ENCODE measurements around the gene PARG. TPM values are rescaled to one million over a fixed set of nuclear protein-coding genes. Genes with fewer than 3 reads are reported as not detected.
"Not testable (repeated sequence)": the region's sequence is repeated elsewhere in the genome, so short reads cannot be mapped to it uniquely, and the experiment has no call there.

Gene PARG
- polyA plus RNA-seq, 1 donor (not counting 4 experiments of a cell fraction or from before 2014, with no cell fraction given) = 18.6 TPM

- H4K20me1 ChIP-seq (ENCODE audit: control insufficient read depth, extremely low read depth, insufficient read depth, low read length); H3K27ac ChIP-seq (ENCODE audit: control insufficient read depth, insufficient read depth, low read length); H3K9me3 ChIP-seq (ENCODE audit: control insufficient read depth, low read depth, low read length); H3K4me1 ChIP-seq (ENCODE audit: control insufficient read depth, extremely low read depth, insufficient read depth, low read length); H2AFZ ChIP-seq (ENCODE audit: control insufficient read depth, low read length); H3K4me2 ChIP-seq (ENCODE audit: control insufficient read depth, extremely low read depth, insufficient read depth, low read depth, low read length); dilution Hi-C loops (cut with MboI; ENCODE audit: extremely low pct_ligation_motif_present, low sequenced_read_pairs); H3K9ac ChIP-seq (ENCODE audit: control insufficient read depth, extremely low read depth, insufficient read depth, low read length); H3K4me3 ChIP-seq (ENCODE audit: control insufficient read depth in 2 of 3, extremely low read depth in 1 of 3, insufficient read depth in 2 of 3, low read depth in 1 of 3, low read length in 3 of 3); H3K79me2 ChIP-seq (ENCODE audit: control insufficient read depth, insufficient read depth, low read length); DNase-seq (ENCODE audit: low read depth, low spot score); H3K36me3 ChIP-seq (ENCODE audit: control insufficient read depth in 2 of 2, extremely low read depth in 1 of 2, insufficient read depth in 2 of 2, low read length in 2 of 2); FAIRE-seq; H3K27me3 ChIP-seq (ENCODE audit: control insufficient read depth, extremely low read depth, insufficient read depth, low read length); H3K9me1 ChIP-seq (ENCODE audit: control insufficient read depth, extremely low read depth, insufficient read depth, low read length): not testable (repeated sequence)
Observed at GRCh38 chr10:49972094-49972493, 30.3 kb upstream of the PARG start.

- DNase-seq (ENCODE audit: low read depth, low spot score); H3K4me2 ChIP-seq (ENCODE audit: control insufficient read depth, extremely low read depth, insufficient read depth, low read depth, low read length); dilution Hi-C loops (cut with MboI; ENCODE audit: extremely low pct_ligation_motif_present, low sequenced_read_pairs); H3K27ac ChIP-seq (ENCODE audit: control insufficient read depth, insufficient read depth, low read length); H3K79me2 ChIP-seq (ENCODE audit: control insufficient read depth, insufficient read depth, low read length); H3K9ac ChIP-seq (ENCODE audit: control insufficient read depth, extremely low read depth, insufficient read depth, low read length); H3K27me3 ChIP-seq (ENCODE audit: control insufficient read depth, extremely low read depth, insufficient read depth, low read length); H3K9me1 ChIP-seq (ENCODE audit: control insufficient read depth, extremely low read depth, insufficient read depth, low read length); H3K9me3 ChIP-seq (ENCODE audit: control insufficient read depth, low read depth, low read length); H3K36me3 ChIP-seq (ENCODE audit: control insufficient read depth in 2 of 2, extremely low read depth in 1 of 2, insufficient read depth in 2 of 2, low read length in 2 of 2); H2AFZ ChIP-seq (ENCODE audit: control insufficient read depth, low read length); H3K4me3 ChIP-seq (ENCODE audit: control insufficient read depth in 2 of 3, extremely low read depth in 1 of 3, insufficient read depth in 2 of 3, low read depth in 1 of 3, low read length in 3 of 3); H4K20me1 ChIP-seq (ENCODE audit: control insufficient read depth, extremely low read depth, insufficient read depth, low read length); FAIRE-seq; H3K4me1 ChIP-seq (ENCODE audit: control insufficient read depth, extremely low read depth, insufficient read depth, low read length): not testable (repeated sequence)
Observed at GRCh38 chr10:49971466-49971865, 29.6 kb upstream of the PARG start.

GRCh38 chr10:49970331-49970857, 28.6 kb upstream of the PARG start:
- DNase-seq (ENCODE audit: low read depth, low spot score); dilution Hi-C loops (cut with MboI; ENCODE audit: extremely low pct_ligation_motif_present, low sequenced_read_pairs): not testable (repeated sequence)

GRCh38 chr10:49953122-49953521, 11.3 kb upstream of the PARG start:
- H3K27me3 ChIP-seq (ENCODE audit: control insufficient read depth, extremely low read depth, insufficient read depth, low read length); H3K4me1 ChIP-seq (ENCODE audit: control insufficient read depth, extremely low read depth, insufficient read depth, low read length); FAIRE-seq; H3K4me2 ChIP-seq (ENCODE audit: control insufficient read depth, extremely low read depth, insufficient read depth, low read depth, low read length); H3K27ac ChIP-seq (ENCODE audit: control insufficient read depth, insufficient read depth, low read length); DNase-seq (ENCODE audit: low read depth, low spot score); dilution Hi-C loops (cut with MboI; ENCODE audit: extremely low pct_ligation_motif_present, low sequenced_read_pairs); H3K9ac ChIP-seq (ENCODE audit: control insufficient read depth, extremely low read depth, insufficient read depth, low read length); H3K36me3 ChIP-seq (ENCODE audit: control insufficient read depth in 2 of 2, extremely low read depth in 1 of 2, insufficient read depth in 2 of 2, low read length in 2 of 2); H3K9me1 ChIP-seq (ENCODE audit: control insufficient read depth, extremely low read depth, insufficient read depth, low read length); H3K4me3 ChIP-seq (ENCODE audit: control insufficient read depth in 2 of 3, extremely low read depth in 1 of 3, insufficient read depth in 2 of 3, low read depth in 1 of 3, low read length in 3 of 3); H3K9me3 ChIP-seq (ENCODE audit: control insufficient read depth, low read depth, low read length); H2AFZ ChIP-seq (ENCODE audit: control insufficient read depth, low read length); H4K20me1 ChIP-seq (ENCODE audit: control insufficient read depth, extremely low read depth, insufficient read depth, low read length): not testable (repeated sequence)
- H3K79me2 ChIP-seq (ENCODE audit: control insufficient read depth, insufficient read depth, low read length) = peaks cover 16% of the 10 kb centered on the region

More at GRCh38 chr10:49970331-49970857, 28.6 kb upstream of the PARG start:
- not testable (repeated sequence) for H3K36me3 ChIP-seq (ENCODE audit: control insufficient read depth in 2 of 2, extremely low read depth in 1 of 2, insufficient read depth in 2 of 2, low read length in 2 of 2); H3K79me2 ChIP-seq (ENCODE audit: control insufficient read depth, insufficient read depth, low read length); H3K27me3 ChIP-seq (ENCODE audit: control insufficient read depth, extremely low read depth, insufficient read depth, low read length); H3K27ac ChIP-seq (ENCODE audit: control insufficient read depth, insufficient read depth, low read length); H3K4me3 ChIP-seq (ENCODE audit: control insufficient read depth in 2 of 3, extremely low read depth in 1 of 3, insufficient read depth in 2 of 3, low read depth in 1 of 3, low read length in 3 of 3); H2AFZ ChIP-seq (ENCODE audit: control insufficient read depth, low read length); H3K9me1 ChIP-seq (ENCODE audit: control insufficient read depth, extremely low read depth, insufficient read depth, low read length); H4K20me1 ChIP-seq (ENCODE audit: control insufficient read depth, extremely low read depth, insufficient read depth, low read length); H3K9ac ChIP-seq (ENCODE audit: control insufficient read depth, extremely low read depth, insufficient read depth, low read length); H3K4me1 ChIP-seq (ENCODE audit: control insufficient read depth, extremely low read depth, insufficient read depth, low read length); H3K9me3 ChIP-seq (ENCODE audit: control insufficient read depth, low read depth, low read length); FAIRE-seq; H3K4me2 ChIP-seq (ENCODE audit: control insufficient read depth, extremely low read depth, insufficient read depth, low read depth, low read length)

GRCh38 chr10:49952006-49952405, 10.2 kb upstream of the PARG start:
- DNase-seq (ENCODE audit: low read depth, low spot score); H3K36me3 ChIP-seq (ENCODE audit: control insufficient read depth in 2 of 2, extremely low read depth in 1 of 2, insufficient read depth in 2 of 2, low read length in 2 of 2); H3K9me3 ChIP-seq (ENCODE audit: control insufficient read depth, low read depth, low read length); H2AFZ ChIP-seq (ENCODE audit: control insufficient read depth, low read length); FAIRE-seq; H3K27ac ChIP-seq (ENCODE audit: control insufficient read depth, insufficient read depth, low read length); H4K20me1 ChIP-seq (ENCODE audit: control insufficient read depth, extremely low read depth, insufficient read depth, low read length); H3K4me2 ChIP-seq (ENCODE audit: control insufficient read depth, extremely low read depth, insufficient read depth, low read depth, low read length); H3K4me3 ChIP-seq (ENCODE audit: control insufficient read depth in 2 of 3, extremely low read depth in 1 of 3, insufficient read depth in 2 of 3, low read depth in 1 of 3, low read length in 3 of 3); H3K27me3 ChIP-seq (ENCODE audit: control insufficient read depth, extremely low read depth, insufficient read depth, low read length); H3K9ac ChIP-seq (ENCODE audit: control insufficient read depth, extremely low read depth, insufficient read depth, low read length); dilution Hi-C loops (cut with MboI; ENCODE audit: extremely low pct_ligation_motif_present, low sequenced_read_pairs); H3K4me1 ChIP-seq (ENCODE audit: control insufficient read depth, extremely low read depth, insufficient read depth, low read length); H3K9me1 ChIP-seq (ENCODE audit: control insufficient read depth, extremely low read depth, insufficient read depth, low read length): not testable (repeated sequence)
- peaks cover 17% of the 10 kb centered on the region for H3K79me2 ChIP-seq (ENCODE audit: control insufficient read depth, insufficient read depth, low read length)
